Neural crest cell (in vitro differentiated cells): Measurements from ENCODE around the gene AURKAIP1. TPM values are rescaled to one million over a fixed set of nuclear protein-coding genes. Genes with fewer than 3 reads are reported as not detected.

ENCODE experiments used
- DNase-seq: peaks from one replicate; pipeline ENCODE4 v3.0.0; 2021; ENCODE audit warnings: low read depth, mixed read lengths, low spot score
- H3K27ac Mint-ChIP-seq: one replicate; pipeline ENCODE4 v1.8.0; 2021; ENCODE audit warnings: mild to moderate bottlenecking, mixed read lengths; ENCODE audit not compliant: unreplicated experiment
- H3K27me3 Mint-ChIP-seq: 2 replicates; pipeline ENCODE4 v1.8.0; 2021; ENCODE audit warnings: low read depth, mild to moderate bottlenecking, mixed read lengths
- H3K36me3 Mint-ChIP-seq: 2 replicates; pipeline ENCODE4 v1.8.0; 2021; ENCODE audit warnings: low read depth, mild to moderate bottlenecking, mixed read lengths
- H3K4me1 Mint-ChIP-seq: 2 replicates; pipeline ENCODE4 v1.8.0; 2021; ENCODE audit warnings: mixed read lengths
- H3K4me3 Mint-ChIP-seq: one replicate; pipeline ENCODE4 v1.8.0; 2021; ENCODE audit warnings: mild to moderate bottlenecking, mixed read lengths
- H3K9me3 Mint-ChIP-seq: 2 replicates; pipeline ENCODE4 v1.8.0; 2021; ENCODE audit warnings: mixed read lengths
- total RNA-seq: library from RNA; stranded (reverse); gene quantifications from 2 replicates; pipeline ENCODE4 v1.2.1, GENCODE V29; 2021
- TF ChIP-seq, protein P1 (sequence below): fragments of 200-600 bp; sonication (generic); conservative IDR thresholded peaks from 2 replicates; pipeline ENCODE4 v1.5.0; 2021; ENCODE audit warnings: antibody characterized with exemption, mild to moderate bottlenecking

Gene AURKAIP1
- total RNA-seq, 1 donor from 2014 or later = 128 TPM

DNA sequence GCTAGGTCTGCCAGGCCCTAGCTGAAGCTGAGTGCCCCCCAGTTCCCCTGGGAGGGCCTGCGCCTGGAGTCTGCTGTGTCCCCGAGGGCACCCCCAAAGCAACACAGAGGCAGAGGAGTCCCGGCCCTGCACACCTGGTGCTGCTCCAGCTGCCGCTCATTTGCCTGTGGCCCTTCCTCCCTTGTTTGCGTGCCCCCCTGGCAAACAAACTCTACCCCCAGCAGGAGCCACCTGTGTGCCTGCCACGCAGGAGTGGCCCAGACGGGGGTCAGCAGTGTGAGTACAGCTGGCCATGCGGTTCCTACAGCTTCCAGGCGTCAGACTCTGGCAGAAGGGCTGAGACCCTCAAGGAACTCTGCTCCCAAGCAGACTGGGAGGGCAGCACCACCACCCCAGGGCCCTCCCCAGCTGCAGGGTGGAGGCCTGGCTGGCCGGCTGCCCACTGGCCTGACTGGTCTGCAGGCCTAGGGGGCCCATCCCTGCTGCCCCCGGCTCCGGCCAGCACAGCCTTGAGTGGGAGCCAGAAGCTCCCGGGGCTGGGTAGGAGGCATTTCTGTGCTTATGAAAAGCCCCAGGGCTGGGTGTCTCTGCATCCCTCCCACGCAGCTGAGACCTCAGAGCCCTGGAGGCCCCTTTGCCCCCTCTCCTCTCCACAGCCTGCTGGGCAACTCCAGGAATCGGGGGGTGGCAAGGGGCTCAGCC is 44.5 kb downstream of the AURKAIP1 start:
- peak overlapping the region; percentile 72 for H3K4me3 Mint-ChIP-seq

DNA sequence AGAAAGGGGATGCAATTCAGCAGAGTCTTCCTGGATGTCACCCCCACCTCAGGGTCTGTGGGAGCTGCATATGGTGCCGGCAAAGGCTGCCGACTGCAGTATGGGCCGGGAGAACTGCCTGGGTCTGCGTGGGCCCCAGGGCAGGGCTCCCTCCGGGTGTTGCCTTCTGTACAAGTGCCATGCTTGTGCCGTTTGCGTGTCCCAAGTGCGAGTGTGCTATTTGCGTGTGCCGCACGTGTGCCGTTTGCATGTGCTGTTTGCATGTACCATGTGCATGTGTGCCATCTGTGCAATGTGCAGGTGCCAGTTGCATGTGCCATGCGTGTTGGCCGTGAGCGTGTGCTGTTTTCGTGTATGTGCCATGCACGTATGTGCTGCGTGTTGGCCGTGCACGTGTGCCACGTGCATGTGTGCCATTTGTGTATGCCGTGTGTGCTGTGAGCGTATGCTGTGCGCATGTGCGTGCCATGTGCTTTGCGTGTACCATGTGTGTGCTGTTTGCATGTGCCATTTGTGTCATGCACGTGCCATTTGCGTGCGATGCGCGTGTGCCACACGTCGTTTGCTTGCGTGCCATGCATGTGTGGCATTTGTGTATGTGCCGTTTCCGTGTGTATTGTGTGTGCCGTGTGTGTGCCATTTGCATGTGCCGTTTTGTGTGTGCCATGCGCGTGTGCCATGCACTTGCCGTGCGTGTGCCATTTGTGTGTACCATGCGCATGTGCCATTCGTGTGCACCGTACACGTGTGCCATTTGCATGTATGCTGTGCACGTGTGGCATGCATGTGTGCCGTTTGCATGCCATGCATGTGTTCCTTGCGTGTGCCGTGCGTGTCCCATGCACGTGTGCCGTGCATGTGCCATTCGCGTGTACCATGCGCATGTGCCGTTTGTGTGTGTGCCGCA is 45.5 kb downstream of the AURKAIP1 start:
- DNase-seq = no peak
- Mint-ChIP-seq H3K4me3 (peak overlapping the region; percentile 69), H3K9me3 (no peaks in the 10 kb centered on the region), H3K27ac (no peak overlapping the region), H3K27me3 (no peaks in the 10 kb centered on the region), H3K36me3 (peaks cover 2% of the 10 kb centered on the region), H3K4me1 (peaks cover 5% of the 10 kb centered on the region)
- TF ChIP-seq, protein P1, sequence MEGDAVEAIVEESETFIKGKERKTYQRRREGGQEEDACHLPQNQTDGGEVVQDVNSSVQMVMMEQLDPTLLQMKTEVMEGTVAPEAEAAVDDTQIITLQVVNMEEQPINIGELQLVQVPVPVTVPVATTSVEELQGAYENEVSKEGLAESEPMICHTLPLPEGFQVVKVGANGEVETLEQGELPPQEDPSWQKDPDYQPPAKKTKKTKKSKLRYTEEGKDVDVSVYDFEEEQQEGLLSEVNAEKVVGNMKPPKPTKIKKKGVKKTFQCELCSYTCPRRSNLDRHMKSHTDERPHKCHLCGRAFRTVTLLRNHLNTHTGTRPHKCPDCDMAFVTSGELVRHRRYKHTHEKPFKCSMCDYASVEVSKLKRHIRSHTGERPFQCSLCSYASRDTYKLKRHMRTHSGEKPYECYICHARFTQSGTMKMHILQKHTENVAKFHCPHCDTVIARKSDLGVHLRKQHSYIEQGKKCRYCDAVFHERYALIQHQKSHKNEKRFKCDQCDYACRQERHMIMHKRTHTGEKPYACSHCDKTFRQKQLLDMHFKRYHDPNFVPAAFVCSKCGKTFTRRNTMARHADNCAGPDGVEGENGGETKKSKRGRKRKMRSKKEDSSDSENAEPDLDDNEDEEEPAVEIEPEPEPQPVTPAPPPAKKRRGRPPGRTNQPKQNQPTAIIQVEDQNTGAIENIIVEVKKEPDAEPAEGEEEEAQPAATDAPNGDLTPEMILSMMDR = no peak

More for the DNA sequence above, 44.5 kb downstream of the AURKAIP1 start:
- Mint-ChIP-seq H3K4me1 (peaks cover 5% of the 10 kb centered on the region), H3K27ac (peak overlapping the region; percentile 71), H3K36me3 (peaks cover 2% of the 10 kb centered on the region), H3K9me3 (no peaks in the 10 kb centered on the region), H3K27me3 (no peaks in the 10 kb centered on the region)
- DNase-seq = no peak
- TF ChIP-seq, protein P1 = no peak

DNA sequence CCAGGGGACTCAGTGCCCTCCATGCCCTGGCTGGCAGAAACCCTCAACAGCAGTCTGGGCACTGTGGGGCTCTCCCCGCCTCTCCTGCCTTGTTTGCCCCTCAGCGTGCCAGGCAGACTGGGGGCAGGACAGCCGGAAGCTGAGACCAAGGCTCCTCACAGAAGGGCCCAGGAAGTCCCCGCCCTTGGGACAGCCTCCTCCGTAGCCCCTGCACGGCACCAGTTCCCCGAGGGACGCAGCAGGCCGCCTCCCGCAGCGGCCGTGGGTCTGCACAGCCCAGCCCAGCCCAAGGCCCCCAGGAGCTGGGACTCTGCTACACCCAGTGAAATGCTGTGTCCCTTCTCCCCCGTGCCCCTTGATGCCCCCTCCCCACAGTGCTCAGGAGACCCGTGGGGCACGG is 46.8 kb downstream of the AURKAIP1 start:
- H3K9me3 Mint-ChIP-seq = no peaks in the 10 kb centered on the region
- peaks cover 2% of the 10 kb centered on the region for H3K36me3 Mint-ChIP-seq
- H3K4me3 Mint-ChIP-seq = no peak overlapping the region
- DNase-seq = no peak
- TF ChIP-seq, protein P1 = no peak
- peaks cover 11% of the 10 kb centered on the region for H3K4me1 Mint-ChIP-seq
- H3K27me3 Mint-ChIP-seq = no peaks in the 10 kb centered on the region
- no peak overlapping the region for H3K27ac Mint-ChIP-seq

DNA sequence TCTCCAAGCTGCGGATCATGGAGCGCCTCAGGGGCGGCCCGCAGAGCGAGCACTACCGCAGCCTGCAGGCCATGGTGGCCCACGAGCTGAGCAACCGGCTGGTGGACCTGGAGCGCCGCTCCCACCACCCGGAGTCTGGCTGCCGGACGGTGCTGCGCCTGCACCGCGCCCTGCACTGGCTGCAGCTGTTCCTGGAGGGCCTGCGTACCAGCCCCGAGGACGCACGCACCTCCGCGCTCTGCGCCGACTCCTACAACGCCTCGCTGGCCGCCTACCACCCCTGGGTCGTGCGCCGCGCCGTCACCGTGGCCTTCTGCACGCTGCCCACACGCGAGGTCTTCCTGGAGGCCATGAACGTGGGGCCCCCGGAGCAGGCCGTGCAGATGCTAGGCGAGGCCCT is 47.7 kb downstream of the AURKAIP1 start:
- no peak overlapping the region for H3K4me3 Mint-ChIP-seq

DNA sequence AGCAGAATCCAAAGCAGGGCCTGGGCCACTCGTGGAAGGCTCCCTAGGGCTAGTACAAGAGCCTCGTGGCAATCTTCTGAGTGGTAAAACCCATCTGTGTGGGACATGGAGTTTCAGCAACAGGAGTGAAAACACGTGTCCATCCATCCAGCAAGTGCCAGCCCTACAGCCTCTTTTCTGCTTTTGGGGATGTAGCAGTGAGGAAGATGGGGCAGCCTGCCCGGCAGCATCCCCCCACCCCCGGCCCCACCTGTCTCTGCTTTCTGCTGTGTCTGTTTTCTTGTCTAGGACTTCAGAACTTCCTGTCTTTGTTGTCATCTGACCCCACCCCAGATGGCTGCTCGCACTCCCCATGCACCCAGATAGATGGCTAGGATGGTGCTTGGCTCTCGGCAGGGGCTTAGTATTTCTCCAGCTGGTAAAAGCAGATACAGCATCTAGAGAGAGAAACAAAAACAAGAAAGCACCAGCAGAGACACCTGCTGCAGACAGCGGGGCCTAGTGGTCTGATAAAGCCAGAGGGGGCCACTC is 48.9 kb downstream of the AURKAIP1 start:
- Mint-ChIP-seq H3K27me3 (no peaks in the 10 kb centered on the region), H3K36me3 (peaks cover 2% of the 10 kb centered on the region)
- TF ChIP-seq, protein P1 = no peak

More for the DNA sequence above, 47.7 kb downstream of the AURKAIP1 start:
- H3K27me3 Mint-ChIP-seq = no peaks in the 10 kb centered on the region
- TF ChIP-seq, protein P1 = no peak
- peaks cover 2% of the 10 kb centered on the region for H3K36me3 Mint-ChIP-seq
- H3K4me1 Mint-ChIP-seq = peaks cover 12% of the 10 kb centered on the region
- no peak overlapping the region for H3K27ac Mint-ChIP-seq
- no peaks in the 10 kb centered on the region for H3K9me3 Mint-ChIP-seq
- no peak for DNase-seq

More for the DNA sequence above, 48.9 kb downstream of the AURKAIP1 start:
- H3K4me1 Mint-ChIP-seq = peaks cover 15% of the 10 kb centered on the region
- no peak for DNase-seq
- peak overlapping the region; percentile 70 for H3K4me3 Mint-ChIP-seq
- H3K9me3 Mint-ChIP-seq = no peaks in the 10 kb centered on the region
- no peak overlapping the region for H3K27ac Mint-ChIP-seq
